CD8-positive, alpha-beta memory T cell (primary cell): ENCODE results near the gene XRCC5. TPM values are rescaled to one million over a fixed set of nuclear protein-coding genes. Genes with fewer than 3 reads are reported as not detected.

Experiments
- CTCF ChIA-PET: fragments of 350-600 bp; sonication (Branson Sonifier 250); formaldehyde crosslinking; loops from one replicate; lab custom pipeline; 2021; ENCODE audit warnings: antibody characterized with exemption; lab: Charles Lee
- POLR2A ChIA-PET: fragments of 350-600 bp; sonication (Branson Sonifier 250); formaldehyde crosslinking; loops from one replicate; lab custom pipeline; 2021; ENCODE audit warnings: antibody characterized with exemption; lab: Charles Lee
- DNase-seq, 5 donors: peaks; one replicate each; pipeline versions ENCODE4 v3.0.0 to v3.0.0-alpha.2; 2020 to 2022; ENCODE audit warnings: mixed read lengths in 1 of 5
- H3K27ac ChIP-seq: one replicate; pipeline ENCODE4 v1.7.0; 2013; ENCODE audit warnings: low read depth, mild to moderate bottlenecking, low read length, moderate library complexity
- H3K27me3 ChIP-seq: 2 replicates; pipeline ENCODE4 v1.7.0; 2013; ENCODE audit warnings: low read length, mild to moderate bottlenecking; ENCODE audit not compliant: insufficient read depth, poor library complexity, severe bottlenecking
- H3K36me3 ChIP-seq: 2 replicates; pipeline ENCODE4 v1.7.0; 2013; ENCODE audit warnings: mild to moderate bottlenecking, low read length, moderate library complexity; ENCODE audit not compliant: insufficient read depth
- H3K4me1 ChIP-seq: 2 replicates; pipeline ENCODE4 v1.7.0; 2013; ENCODE audit warnings: mild to moderate bottlenecking, low read length, moderate library complexity; ENCODE audit not compliant: insufficient read depth
- H3K4me3 ChIP-seq: 2 replicates; pipeline ENCODE4 v1.7.0; 2013; ENCODE audit warnings: mild to moderate bottlenecking, low read length
- H3K9me3 ChIP-seq: 2 replicates; pipeline ENCODE4 v1.7.0; 2013; ENCODE audit warnings: mild to moderate bottlenecking, low read length
- H3K27ac Mint-ChIP-seq, 8 donors: one replicate each; pipeline ENCODE4 v1.8.0; 2020 to 2021; ENCODE audit warnings: mixed read lengths in 8 of 8, mild to moderate bottlenecking in 6 of 8, inconsistent platforms in 3 of 8, moderate library complexity in 3 of 8
- H3K27me3 Mint-ChIP-seq, 2 donors: one replicate each; pipeline ENCODE4 v1.8.0; 2020 to 2021; ENCODE audit warnings: mixed read lengths in 2 of 2, mild to moderate bottlenecking in 1 of 2, moderate library complexity in 1 of 2
- H3K36me3 Mint-ChIP-seq, 3 donors: one replicate each; pipeline ENCODE4 v1.8.0; 2020 to 2021; ENCODE audit warnings: mixed read lengths in 3 of 3, inconsistent platforms in 1 of 3, mild to moderate bottlenecking in 1 of 3
- H3K4me1 Mint-ChIP-seq, 3 donors: one replicate each; pipeline ENCODE4 v1.8.0; 2020 to 2021; ENCODE audit warnings: mixed read lengths in 3 of 3, inconsistent platforms in 1 of 3, mild to moderate bottlenecking in 1 of 3
- H3K4me3 Mint-ChIP-seq, 7 donors: one replicate each; pipeline ENCODE4 v1.8.0; 2020 to 2021; ENCODE audit warnings: mixed read lengths in 7 of 7, mild to moderate bottlenecking in 6 of 7, moderate library complexity in 4 of 7, inconsistent platforms in 2 of 7
- H3K9me3 Mint-ChIP-seq, 5 donors: one replicate each; pipeline ENCODE4 v1.8.0; 2020 to 2022; ENCODE audit warnings: mixed read lengths in 5 of 5, mild to moderate bottlenecking in 3 of 5, moderate library complexity in 2 of 5, inconsistent platforms in 1 of 5
- polyA plus RNA-seq: library from polyadenylated mRNA; unstranded; fragments of 300-500 nt; fragmentation: Illumina TruSeq; gene quantifications from one replicate; pipeline ENCODE4 v1.2.3, GENCODE V29; 2021
- total RNA-seq, 2 experiments: library from RNA; stranded (reverse); gene quantifications; one replicate each; pipeline ENCODE4 v1.2.3, GENCODE V29; 2021

XRCC5 gene
- total and polyA plus RNA-seq, 3 experiments from 2014 or later, result 306 to 643 (median 612) TPM

GRCh38 chr2:216119146-216119545 lies 10.0 kb downstream of the XRCC5 start:
- H3K9me3 Mint-ChIP-seq, result peaks cover 0 to 2% (median 0%) of the 10 kb centered on the region in 5 donors
- peak overlapping the region in 5 of 8 donors; percentile 1 to 76 (median 51) for H3K27ac Mint-ChIP-seq
- Histone ChIP-seq H3K4me3 (no peak overlapping the region), H3K27me3 (no peaks in the 10 kb centered on the region), H3K4me1 (peaks cover 74% of the 10 kb centered on the region), H3K27ac (no peak overlapping the region), H3K36me3 (peaks cover 68% of the 10 kb centered on the region), H3K9me3 (no peaks in the 10 kb centered on the region)
- DNase-seq, result no peak
- peaks cover 11 to 92% (median 37%) of the 10 kb centered on the region in 3 donors for H3K36me3 Mint-ChIP-seq
- H3K4me3 Mint-ChIP-seq, result no peak overlapping the region
- H3K4me1 Mint-ChIP-seq, result peaks cover 63 to 80% (median 74%) of the 10 kb centered on the region in 3 donors
- POLR2A ChIA-PET, result no interaction called here
- CTCF ChIA-PET, result interaction anchor here (1.1 to 1.5 kb wide), 2 partner anchors 37 to 84 kb away, joined by 3 read pairs; partner anchors contain the start of genes PECR and TMEM169
- H3K27me3 Mint-ChIP-seq, result peaks cover 0 to 1% of the 10 kb centered on the region in 2 donors

GRCh38 chr2:216119986-216120385 lies 10.8 kb downstream of the XRCC5 start:
- H3K9me3 ChIP-seq, result no peaks in the 10 kb centered on the region
- H3K27ac ChIP-seq, result no peak overlapping the region
- H3K4me3 ChIP-seq, result no peak overlapping the region
- H3K27me3 Mint-ChIP-seq, result no peaks in the 10 kb centered on the region
- POLR2A ChIA-PET, result no interaction called here
- CTCF ChIA-PET, result interaction anchor here (1.1 to 1.7 kb wide), 3 partner anchors 38 to 97 kb away, joined by 3 to 4 read pairs (median 3); partner anchors contain the start of genes PECR and TMEM169
- peaks cover 6 to 92% (median 38%) of the 10 kb centered on the region in 3 donors for H3K36me3 Mint-ChIP-seq
- H3K4me1 ChIP-seq, result peaks cover 69% of the 10 kb centered on the region
- H3K27ac Mint-ChIP-seq, result peak overlapping the region in 4 of 8 donors; percentile 5 to 64 (median 56)
- no peaks in the 10 kb centered on the region for H3K27me3 ChIP-seq
- DNase-seq, result peak in 1 of 5 donors; percentile 51
- H3K4me3 Mint-ChIP-seq, result no peak overlapping the region
- H3K4me1 Mint-ChIP-seq, result peaks cover 60 to 79% (median 71%) of the 10 kb centered on the region in 3 donors
- H3K9me3 Mint-ChIP-seq, result no peaks in the 10 kb centered on the region
- peaks cover 69% of the 10 kb centered on the region for H3K36me3 ChIP-seq

GRCh38 chr2:216121255-216121654 lies 12.1 kb downstream of the XRCC5 start:
- Histone ChIP-seq H3K27ac (no peak overlapping the region), H3K4me1 (peaks cover 56% of the 10 kb centered on the region), H3K4me3 (no peak overlapping the region), H3K27me3 (no peaks in the 10 kb centered on the region), H3K36me3 (peaks cover 76% of the 10 kb centered on the region), H3K9me3 (no peaks in the 10 kb centered on the region)
- no peak for DNase-seq
- ChIA-PET POLR2A (interaction anchor here (0.5 kb wide), 1 partner anchor 10 kb away, joined by 3 read pairs; no protein-coding TSS in a partner anchor), CTCF (interaction anchor here (1.4 to 1.7 kb wide), 2 partner anchors 11 to 98 kb away, joined by 3 to 4 read pairs; no protein-coding TSS in a partner anchor)
- H3K9me3 Mint-ChIP-seq, result no peaks in the 10 kb centered on the region
- H3K4me1 Mint-ChIP-seq, result peaks cover 56 to 77% (median 69%) of the 10 kb centered on the region in 3 donors
- H3K36me3 Mint-ChIP-seq, result peaks cover 6 to 98% (median 39%) of the 10 kb centered on the region in 3 donors
- peak overlapping the region in 2 of 8 donors; percentile 14 to 40 for H3K27ac Mint-ChIP-seq
- no peak overlapping the region for H3K4me3 Mint-ChIP-seq
- no peaks in the 10 kb centered on the region for H3K27me3 Mint-ChIP-seq

- peaks cover 66% of the 10 kb centered on the region for H3K36me3 ChIP-seq
- H3K27ac ChIP-seq, result no peak overlapping the region
- Mint-ChIP-seq H3K27me3 (no peaks in the 10 kb centered on the region), H3K9me3 (no peaks in the 10 kb centered on the region), H3K27ac (peak overlapping the region in 4 of 8 donors; percentile 62 to 85 (median 78)), H3K36me3 (peaks cover under 1 to 92% (median 23%) of the 10 kb centered on the region in 3 donors), H3K4me1 (peaks cover 50 to 76% (median 63%) of the 10 kb centered on the region in 3 donors), H3K4me3 (no peak overlapping the region)
- DNase-seq, result no peak
- no peak overlapping the region for H3K4me3 ChIP-seq
- no peaks in the 10 kb centered on the region for H3K9me3 ChIP-seq
- no peaks in the 10 kb centered on the region for H3K27me3 ChIP-seq
- ChIA-PET CTCF (interaction anchor here (1.4 kb wide), 1 partner anchor 93 kb away, joined by 3 read pairs; no protein-coding TSS in a partner anchor), POLR2A (no interaction called here)
- H3K4me1 ChIP-seq, result peaks cover 23% of the 10 kb centered on the region
Measured at GRCh38 chr2:216126943-216127342, 17.8 kb downstream of the XRCC5 start.

- POLR2A ChIA-PET, result no interaction called here
- H3K4me1 ChIP-seq, result peaks cover 28% of the 10 kb centered on the region
- H3K4me3 Mint-ChIP-seq, result no peak overlapping the region
Measured at GRCh38 chr2:216130346-216130971, 21.3 kb downstream of the XRCC5 start.

GRCh38 chr2:216131175-216131926 lies 22.2 kb downstream of the XRCC5 start:
- DNase-seq, result no peak
- peaks cover 69% of the 10 kb centered on the region for H3K36me3 ChIP-seq
- H3K27me3 ChIP-seq, result no peaks in the 10 kb centered on the region
- Mint-ChIP-seq H3K27me3 (no peaks in the 10 kb centered on the region), H3K4me3 (no peak overlapping the region), H3K36me3 (peaks cover 21 to 90% (median 46%) of the 10 kb centered on the region in 3 donors), H3K27ac (peak overlapping the region in 3 of 8 donors; percentile 18 to 77 (median 23)), H3K9me3 (no peaks in the 10 kb centered on the region), H3K4me1 (peaks cover 44 to 74% (median 63%) of the 10 kb centered on the region in 3 donors)
- H3K4me1 ChIP-seq, result peaks cover 28% of the 10 kb centered on the region
- CTCF ChIA-PET, result interaction anchor here (0.9 to 2.1 kb wide), 3 partner anchors 12 to 99 kb away, joined by 3 to 5 read pairs (median 3); no protein-coding TSS in a partner anchor
- no peaks in the 10 kb centered on the region for H3K9me3 ChIP-seq
- POLR2A ChIA-PET, result interaction anchor here (0.6 kb wide), 1 partner anchor 10 kb away, joined by 3 read pairs; no protein-coding TSS in a partner anchor
- no peak overlapping the region for H3K4me3 ChIP-seq
- H3K27ac ChIP-seq, result no peak overlapping the region

More at GRCh38 chr2:216130346-216130971, 21.3 kb downstream of the XRCC5 start:
- Histone ChIP-seq H3K27me3 (no peaks in the 10 kb centered on the region), H3K9me3 (no peaks in the 10 kb centered on the region), H3K4me3 (no peak overlapping the region), H3K36me3 (peaks cover 71% of the 10 kb centered on the region), H3K27ac (no peak overlapping the region)
- Mint-ChIP-seq H3K4me1 (peaks cover 46 to 82% (median 69%) of the 10 kb centered on the region in 3 donors), H3K9me3 (no peaks in the 10 kb centered on the region), H3K27ac (peak overlapping the region in 4 of 8 donors; percentile 17 to 50 (median 34)), H3K36me3 (peaks cover 17 to 91% (median 44%) of the 10 kb centered on the region in 3 donors), H3K27me3 (no peaks in the 10 kb centered on the region)
- CTCF ChIA-PET, result interaction anchor here (1.0 to 2.1 kb wide), 2 partner anchors 13 to 98 kb away, joined by 3 to 5 read pairs; no protein-coding TSS in a partner anchor
- no peak for DNase-seq

GRCh38 chr2:216132585-216132984 lies 23.4 kb downstream of the XRCC5 start:
- Mint-ChIP-seq H3K27ac (peak overlapping the region in 3 of 8 donors; percentile 9 to 69 (median 61)), H3K4me3 (no peak overlapping the region), H3K4me1 (peaks cover 40 to 72% (median 56%) of the 10 kb centered on the region in 3 donors), H3K9me3 (no peaks in the 10 kb centered on the region), H3K27me3 (no peaks in the 10 kb centered on the region), H3K36me3 (peaks cover 24 to 92% (median 49%) of the 10 kb centered on the region in 3 donors)
- no peak for DNase-seq
- no peak overlapping the region for H3K27ac ChIP-seq
- no peaks in the 10 kb centered on the region for H3K27me3 ChIP-seq
- H3K36me3 ChIP-seq, result peaks cover 77% of the 10 kb centered on the region
- ChIA-PET CTCF (no interaction called here), POLR2A (no interaction called here)
- H3K4me1 ChIP-seq, result peaks cover 25% of the 10 kb centered on the region
- no peaks in the 10 kb centered on the region for H3K9me3 ChIP-seq
- no peak overlapping the region for H3K4me3 ChIP-seq
